Measurements from ENCODE around the gene ATRIP. TPM values are rescaled to one million over a fixed set of nuclear protein-coding genes. Genes with fewer than 3 reads are reported as not detected.

ATRIP gene
- total RNA-seq, 1 experiment from 2014 or later = 8.5 TPM

GRCh38 chr3:48437812-48438211 lies 8.7 kb upstream of the ATRIP start:
- CTCF ChIA-PET = no interaction called here
- H3K4me1 ChIP-seq (replicated peaks; ENCODE audit: insufficient read depth) = peaks cover 33% of the 10 kb centered on the region
- peaks cover 55% of the 10 kb centered on the region for H3K79me2 ChIP-seq (ENCODE audit: low read depth)
- H3K9me2 ChIP-seq (ENCODE audit: insufficient read depth) = no peaks in the 10 kb centered on the region
- no peaks in the 10 kb centered on the region for H3K27me3 ChIP-seq (ENCODE audit: insufficient read depth, low read depth)
- no peaks in the 10 kb centered on the region for H3K36me3 ChIP-seq (ENCODE audit: low read depth)
- no TSS peak for BruUV-seq (replicated peaks)
- TF ChIP-seq, protein P1, sequence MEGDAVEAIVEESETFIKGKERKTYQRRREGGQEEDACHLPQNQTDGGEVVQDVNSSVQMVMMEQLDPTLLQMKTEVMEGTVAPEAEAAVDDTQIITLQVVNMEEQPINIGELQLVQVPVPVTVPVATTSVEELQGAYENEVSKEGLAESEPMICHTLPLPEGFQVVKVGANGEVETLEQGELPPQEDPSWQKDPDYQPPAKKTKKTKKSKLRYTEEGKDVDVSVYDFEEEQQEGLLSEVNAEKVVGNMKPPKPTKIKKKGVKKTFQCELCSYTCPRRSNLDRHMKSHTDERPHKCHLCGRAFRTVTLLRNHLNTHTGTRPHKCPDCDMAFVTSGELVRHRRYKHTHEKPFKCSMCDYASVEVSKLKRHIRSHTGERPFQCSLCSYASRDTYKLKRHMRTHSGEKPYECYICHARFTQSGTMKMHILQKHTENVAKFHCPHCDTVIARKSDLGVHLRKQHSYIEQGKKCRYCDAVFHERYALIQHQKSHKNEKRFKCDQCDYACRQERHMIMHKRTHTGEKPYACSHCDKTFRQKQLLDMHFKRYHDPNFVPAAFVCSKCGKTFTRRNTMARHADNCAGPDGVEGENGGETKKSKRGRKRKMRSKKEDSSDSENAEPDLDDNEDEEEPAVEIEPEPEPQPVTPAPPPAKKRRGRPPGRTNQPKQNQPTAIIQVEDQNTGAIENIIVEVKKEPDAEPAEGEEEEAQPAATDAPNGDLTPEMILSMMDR (conservative IDR thresholded peaks at IDR 0.05) = no peak
- TF ChIP-seq EZH2 (IDR thresholded peaks at IDR 0.05; ENCODE audit: low read depth) = no peak
- H2AFZ ChIP-seq = no peak overlapping the region
- no peak overlapping the region for H3K4me3 ChIP-seq
- intact Hi-C loops (cut with micrococcal nuclease; ENCODE audit: unreplicated experiment) = loop anchor here (10.0 kb wide), 1 partner anchor 133 kb away; the partner anchor contains the start of gene NME6
- no peak overlapping the region for H3K4me2 ChIP-seq
- POLR2A ChIA-PET (ENCODE audit: unreplicated experiment) = no interaction called here
- H3K27ac ChIP-seq = no peak overlapping the region
- H3K9me3 ChIP-seq (ENCODE audit: insufficient read depth, low read depth) = no peaks in the 10 kb centered on the region
- H4K20me1 ChIP-seq (ENCODE audit: insufficient read depth) = peaks cover 8% of the 10 kb centered on the region; the same call in 1 of the 2 replicates
- DNase-seq = no peak
- H3F3A ChIP-seq (ENCODE audit: insufficient read depth, low read depth) = peaks cover 29% of the 10 kb centered on the region

DNA sequence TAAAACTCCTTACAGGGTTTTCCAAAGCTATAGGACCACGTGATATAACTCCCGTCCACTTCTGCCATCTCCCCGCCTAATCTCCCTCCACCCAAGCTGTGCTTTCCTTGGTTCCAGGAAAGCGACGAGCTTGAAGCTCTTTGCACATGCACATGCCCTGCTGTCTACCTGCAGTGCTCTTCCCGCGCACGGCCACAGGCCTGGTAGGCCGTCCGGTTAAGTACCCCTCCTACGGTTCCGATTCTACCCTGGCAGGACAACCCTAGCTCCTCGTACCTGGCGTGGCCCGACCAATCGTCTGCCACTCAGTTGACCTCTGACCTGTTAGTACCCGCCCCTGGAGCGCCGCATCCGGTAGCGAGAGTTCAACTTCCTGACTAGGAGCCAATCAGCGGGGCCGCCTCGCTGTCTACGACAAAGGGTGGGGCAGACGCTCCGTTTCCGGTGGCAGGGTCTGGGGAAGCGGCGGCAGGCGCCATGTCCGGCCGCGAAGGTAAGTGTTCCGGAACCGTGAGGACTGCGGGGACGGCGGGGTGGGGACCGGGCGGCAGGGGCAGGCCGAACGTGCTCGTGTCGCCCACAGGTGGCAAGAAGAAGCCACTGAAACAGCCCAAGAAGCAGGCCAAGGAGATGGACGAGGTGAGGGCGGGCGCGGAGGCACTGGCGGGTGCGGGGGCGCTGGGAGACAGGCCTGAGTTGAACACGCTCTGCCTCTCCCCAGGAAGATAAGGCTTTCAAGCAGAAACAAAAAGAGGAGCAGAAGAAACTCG lies 6.5 kb upstream of the ATRIP start, which contains the start of the genes CCDC51 and TMA7:
Gene CCDC51, minus strand, starts transcription at position 300 of the 770 bp plus-strand sequence. CDS start 4,991 bp downstream, outside the sequence.
Gene TMA7, plus strand, starts transcription at position 438 of the 770 bp plus-strand sequence. Its CDS starts 40 bp downstream, at position 478.
- H3K9me2 ChIP-seq (ENCODE audit: insufficient read depth) = no peaks in the 10 kb centered on the region
- peak within 1 kb of the TSS; percentile 96 for H3K4me3 ChIP-seq
- H3K4me2 ChIP-seq = peak within 1 kb of the TSS; percentile 91
- H3K27ac ChIP-seq = peak within 1 kb of the TSS; percentile 46
- POLR2A ChIA-PET (ENCODE audit: unreplicated experiment) = interaction anchor here (0.5 to 1.3 kb wide), 14 partner anchors 39 to 1955 kb away, joined by 3 to 24 read pairs (median 4); no protein-coding TSS in a partner anchor
- peaks cover 11% of the 10 kb centered on the region for H3K4me1 ChIP-seq (replicated peaks; ENCODE audit: insufficient read depth)
- TF ChIP-seq EZH2 (IDR thresholded peaks at IDR 0.05; ENCODE audit: low read depth) = no peak
- TF ChIP-seq, protein P1 (conservative IDR thresholded peaks at IDR 0.05) = no peak
- CTCF ChIA-PET = interaction anchor here (0.5 to 1.2 kb wide), 6 partner anchors 8 to 63 kb away, joined by 3 to 14 read pairs (median 4); no protein-coding TSS in a partner anchor
- peaks cover 46% of the 10 kb centered on the region for H3K79me2 ChIP-seq (ENCODE audit: low read depth)
- peaks cover 37% of the 10 kb centered on the region for H3F3A ChIP-seq (ENCODE audit: insufficient read depth, low read depth)
- no peaks in the 10 kb centered on the region for H3K27me3 ChIP-seq (ENCODE audit: insufficient read depth, low read depth)
- peak within 1 kb of the TSS; percentile 91 for H2AFZ ChIP-seq
- no TSS peak for BruUV-seq (replicated peaks)
- H4K20me1 ChIP-seq (ENCODE audit: insufficient read depth) = peaks cover 8% of the 10 kb centered on the region; the same call in 1 of the 2 replicates
- intact Hi-C loops (cut with micrococcal nuclease; ENCODE audit: unreplicated experiment) = loop anchor here (5.0 to 10.0 kb wide), 3 partner anchors 135 to 565 kb away; partner anchors contain the start of genes CELSR3, NME6 and WDR6
- peak; percentile 95 to 96 for DNase-seq
- H3K9me3 ChIP-seq (ENCODE audit: insufficient read depth, low read depth) = no peaks in the 10 kb centered on the region
- H3K36me3 ChIP-seq (ENCODE audit: low read depth) = no peaks in the 10 kb centered on the region

DNA sequence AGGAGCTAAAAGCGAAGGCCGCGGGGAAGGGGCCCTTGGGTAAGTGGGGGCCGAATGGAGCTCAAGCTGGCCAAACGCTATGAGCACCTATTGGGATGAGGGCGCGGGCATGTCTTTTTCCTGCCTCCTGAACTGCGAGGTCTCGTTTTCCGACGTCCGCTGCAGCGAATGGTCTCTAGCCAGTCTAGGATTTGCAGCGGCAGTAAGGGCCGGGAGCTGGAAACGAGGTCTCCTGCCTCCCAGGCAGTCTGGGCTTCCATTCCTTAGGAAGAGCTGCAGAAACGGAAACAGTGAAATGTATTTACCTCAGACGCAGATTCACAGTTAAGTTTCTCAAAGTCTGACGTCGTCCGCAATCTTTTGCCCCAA lies 6.0 kb upstream of the ATRIP start:
- Histone ChIP-seq H2AFZ (peak overlapping the region; percentile 91), H3F3A (ENCODE audit: insufficient read depth, low read depth) (peaks cover 42% of the 10 kb centered on the region), H4K20me1 (ENCODE audit: insufficient read depth) (peaks cover 8% of the 10 kb centered on the region; the same call in 1 of the 2 replicates), H3K27ac (peak overlapping the region; percentile 46), H3K4me2 (peak overlapping the region; percentile 91), H3K9me3 (ENCODE audit: insufficient read depth, low read depth) (no peaks in the 10 kb centered on the region), H3K27me3 (ENCODE audit: insufficient read depth, low read depth) (no peaks in the 10 kb centered on the region), H3K9me2 (ENCODE audit: insufficient read depth) (no peaks in the 10 kb centered on the region), H3K4me3 (peak overlapping the region; percentile 96), H3K36me3 (ENCODE audit: low read depth) (no peaks in the 10 kb centered on the region), H3K79me2 (ENCODE audit: low read depth) (peaks cover 40% of the 10 kb centered on the region), H3K4me1 (replicated peaks; ENCODE audit: insufficient read depth) (peaks cover 13% of the 10 kb centered on the region)
- no TSS peak for BruUV-seq (replicated peaks)
- intact Hi-C loops (cut with micrococcal nuclease; ENCODE audit: unreplicated experiment) = loop anchor here (5.0 to 10.0 kb wide), 2 partner anchors 222 to 564 kb away; partner anchors contain the start of genes CELSR3 and WDR6
- TF ChIP-seq EZH2 (IDR thresholded peaks at IDR 0.05; ENCODE audit: low read depth) = no peak
- TF ChIP-seq, protein P1 (conservative IDR thresholded peaks at IDR 0.05) = no peak
- CTCF ChIA-PET = no interaction called here
- no peak for DNase-seq
- POLR2A ChIA-PET (ENCODE audit: unreplicated experiment) = interaction anchor here (0.6 to 0.7 kb wide), 2 partner anchors 11 to 32 kb away, joined by 4 to 5 read pairs; no protein-coding TSS in a partner anchor
